Smooth muscle cell of the brain vasculature (primary cell): Measurements from ENCODE around the gene CST3.
"Not testable (repeated sequence)": the region's sequence is repeated elsewhere in the genome, so short reads cannot be mapped to it uniquely, and the experiment has no call there.

Source experiments
- DNase-seq: peaks from one replicate; pipeline ENCODE4 v3.0.0-alpha.2; 2012; ENCODE audit warnings: low read depth, low spot score

The CST3 gene

GRCh38 chr20:23643659-23644058 lies 5.9 kb upstream of the CST3 start:
- DNase-seq, result no peak

GRCh38 chr20:23641936-23642751 lies 4.4 kb upstream of the CST3 start:
- no peak for DNase-seq

GRCh38 chr20:23640671-23641667 lies 3.2 kb upstream of the CST3 start:
- no peak for DNase-seq

GRCh38 chr20:23640018-23640601 lies 2.4 kb upstream of the CST3 start:
- DNase-seq, result no peak

GRCh38 chr20:23639490-23639958 lies 1.8 kb upstream of the CST3 start:
- DNase-seq, result no peak

- DNase-seq, result no peak
Observed at GRCh38 chr20:23638309-23638708, 554 bp upstream of the CST3 start.

GRCh38 chr20:23636908-23637281 lies 860 bp downstream of the CST3 start:
- no peak for DNase-seq

GRCh38 chr20:23636182-23636907 lies 1.4 kb downstream of the CST3 start:
- DNase-seq, result no peak

GRCh38 chr20:23635768-23636090 lies 2.0 kb downstream of the CST3 start:
- not testable (repeated sequence) for DNase-seq

GRCh38 chr20:23634985-23635767 lies 2.6 kb downstream of the CST3 start:
- no peak for DNase-seq

- DNase-seq, result no peak
Observed at GRCh38 chr20:23634044-23634801, 3.5 kb downstream of the CST3 start.

GRCh38 chr20:23632711-23633573 lies 4.8 kb downstream of the CST3 start:
- DNase-seq, result no peak

GRCh38 chr20:23631981-23632710 lies 5.6 kb downstream of the CST3 start:
- DNase-seq, result no peak

- DNase-seq, result no peak
Observed at GRCh38 chr20:23631226-23631822, 6.4 kb downstream of the CST3 start.

GRCh38 chr20:23630392-23630849 lies 7.3 kb downstream of the CST3 start:
- no peak for DNase-seq

- no peak for DNase-seq
Observed at GRCh38 chr20:23629542-23630391, 8.0 kb downstream of the CST3 start.

GRCh38 chr20:23629017-23629541 lies 8.7 kb downstream of the CST3 start:
- no peak for DNase-seq
